HG02973 (cell line): Measurements from ENCODE around the gene FCER2.
"Not testable (repeated sequence)": the region's sequence is repeated elsewhere in the genome, so short reads cannot be mapped to it uniquely, and the experiment has no call there.

Experiments used
- ATAC-seq: cut with Tn5 transposase; IDR thresholded peaks from one replicate; pipeline ENCODE4 v1.9.1; 2021; ENCODE audit warnings: moderate library complexity; ENCODE audit not compliant: unreplicated experiment

FCER2 gene, protein sequence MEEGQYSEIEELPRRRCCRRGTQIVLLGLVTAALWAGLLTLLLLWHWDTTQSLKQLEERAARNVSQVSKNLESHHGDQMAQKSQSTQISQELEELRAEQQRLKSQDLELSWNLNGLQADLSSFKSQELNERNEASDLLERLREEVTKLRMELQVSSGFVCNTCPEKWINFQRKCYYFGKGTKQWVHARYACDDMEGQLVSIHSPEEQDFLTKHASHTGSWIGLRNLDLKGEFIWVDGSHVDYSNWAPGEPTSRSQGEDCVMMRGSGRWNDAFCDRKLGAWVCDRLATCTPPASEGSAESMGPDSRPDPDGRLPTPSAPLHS

DNA sequence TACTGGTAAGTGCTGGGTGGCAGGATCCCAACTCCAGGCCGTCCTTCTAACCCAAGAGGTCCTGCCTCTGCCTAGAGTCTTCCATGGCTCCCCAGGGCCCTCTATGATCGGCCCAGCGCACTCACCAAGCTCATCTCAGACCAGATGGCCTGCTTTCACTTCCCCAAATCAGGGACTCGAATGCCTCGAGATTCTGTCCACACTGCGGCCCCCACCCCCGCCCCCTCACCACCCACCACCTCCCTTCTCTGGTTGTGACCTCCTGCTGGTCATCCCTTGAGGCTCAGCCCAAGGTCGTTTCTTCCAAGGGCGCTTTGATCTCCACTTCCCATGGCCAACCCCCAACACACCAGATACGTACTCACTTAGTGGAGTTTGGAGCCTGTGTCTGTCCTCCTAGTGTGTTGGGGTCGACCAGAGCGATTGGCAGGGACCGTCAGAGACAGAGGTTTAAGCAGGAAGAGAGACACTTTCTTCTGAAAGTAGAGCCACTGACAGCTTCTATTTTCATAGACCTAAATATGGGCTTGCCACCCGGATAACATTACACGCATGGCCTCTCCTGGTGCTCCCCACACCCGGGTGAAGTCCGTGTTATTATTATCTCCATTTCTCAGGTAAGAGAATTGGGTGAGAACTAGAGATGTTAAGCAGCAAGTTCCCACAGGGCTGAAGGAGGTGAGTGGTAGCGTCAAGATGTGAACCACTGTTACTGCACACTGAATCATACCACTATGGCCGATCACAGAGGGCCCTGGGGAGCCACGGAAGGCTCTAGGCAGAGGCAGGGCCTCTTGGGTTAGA, at the start of gene FCER2:
FCER2 (minus strand) TSS at position 478 of the 804 bp plus-strand sequence. CDS start 2,371 bp downstream, outside the sequence.
- ATAC-seq: peak; percentile 38

DNA sequence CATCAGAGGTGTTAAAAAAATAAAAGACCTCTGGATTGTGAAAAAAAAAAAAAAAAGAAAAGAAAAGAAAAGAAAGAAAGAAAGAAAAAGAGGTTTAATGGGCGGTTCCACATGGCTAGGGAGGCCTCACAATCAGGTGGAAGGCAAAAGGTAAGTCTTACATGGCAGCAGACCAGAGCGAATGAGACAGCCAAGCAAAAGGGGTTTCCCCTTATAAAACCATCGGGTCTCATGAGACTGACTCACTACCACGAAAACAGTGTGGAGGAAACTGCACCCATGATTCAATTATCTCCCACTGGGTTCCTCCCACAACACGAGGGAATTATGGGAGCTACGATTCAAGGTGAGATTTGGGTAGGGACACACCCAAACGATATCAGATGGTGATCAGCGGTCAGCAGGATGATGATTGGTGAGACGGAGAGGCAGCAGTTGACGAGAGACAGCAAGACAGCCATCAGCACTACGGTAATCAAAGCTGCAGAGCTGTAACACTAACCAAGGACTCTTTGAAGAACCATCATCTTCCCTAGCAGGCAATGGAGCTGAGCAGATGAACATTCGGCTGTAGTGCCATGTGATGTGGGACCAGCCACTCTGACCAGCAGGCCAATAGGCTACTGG, 49.3 kb upstream of the FCER2 start:
- no peak for ATAC-seq

DNA sequence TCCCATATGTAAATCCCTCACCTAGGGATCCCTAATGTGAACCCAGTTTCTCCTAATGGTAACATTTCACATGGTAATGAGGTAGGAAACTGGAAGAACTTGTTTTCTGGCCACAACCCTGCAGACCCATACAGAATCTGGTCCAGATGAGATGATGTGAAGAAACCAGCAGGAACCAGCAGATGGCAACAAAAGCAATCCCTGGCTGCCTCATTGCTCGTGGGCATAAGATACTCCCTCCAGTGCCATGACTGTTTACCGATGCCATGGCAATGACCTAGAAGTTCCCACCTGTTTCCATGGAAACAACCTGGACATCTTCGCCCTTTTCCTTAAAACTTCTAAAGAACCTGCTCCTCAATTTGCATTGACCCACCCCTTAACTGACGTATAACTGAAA, 46.8 kb upstream of the FCER2 start:
- no peak for ATAC-seq

DNA sequence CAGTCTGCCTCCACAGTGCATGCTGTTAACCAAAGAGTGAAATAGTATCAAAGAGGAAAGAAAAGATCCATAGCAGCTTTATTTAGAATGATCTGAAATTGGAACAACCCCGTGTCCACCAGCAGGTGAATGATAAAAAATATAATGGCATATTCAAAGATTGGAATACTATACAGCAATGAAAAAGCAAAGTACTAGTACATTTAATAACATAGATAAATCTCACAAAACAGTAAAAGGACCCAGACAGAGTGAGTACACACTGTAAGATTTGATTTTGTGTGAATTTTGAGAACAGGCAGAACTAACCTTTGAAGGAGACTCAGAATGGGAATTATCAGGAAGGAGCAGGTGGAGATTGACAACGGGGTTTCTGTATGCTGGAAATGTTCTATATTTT, 46.2 kb upstream of the FCER2 start:
- ATAC-seq: no peak

DNA sequence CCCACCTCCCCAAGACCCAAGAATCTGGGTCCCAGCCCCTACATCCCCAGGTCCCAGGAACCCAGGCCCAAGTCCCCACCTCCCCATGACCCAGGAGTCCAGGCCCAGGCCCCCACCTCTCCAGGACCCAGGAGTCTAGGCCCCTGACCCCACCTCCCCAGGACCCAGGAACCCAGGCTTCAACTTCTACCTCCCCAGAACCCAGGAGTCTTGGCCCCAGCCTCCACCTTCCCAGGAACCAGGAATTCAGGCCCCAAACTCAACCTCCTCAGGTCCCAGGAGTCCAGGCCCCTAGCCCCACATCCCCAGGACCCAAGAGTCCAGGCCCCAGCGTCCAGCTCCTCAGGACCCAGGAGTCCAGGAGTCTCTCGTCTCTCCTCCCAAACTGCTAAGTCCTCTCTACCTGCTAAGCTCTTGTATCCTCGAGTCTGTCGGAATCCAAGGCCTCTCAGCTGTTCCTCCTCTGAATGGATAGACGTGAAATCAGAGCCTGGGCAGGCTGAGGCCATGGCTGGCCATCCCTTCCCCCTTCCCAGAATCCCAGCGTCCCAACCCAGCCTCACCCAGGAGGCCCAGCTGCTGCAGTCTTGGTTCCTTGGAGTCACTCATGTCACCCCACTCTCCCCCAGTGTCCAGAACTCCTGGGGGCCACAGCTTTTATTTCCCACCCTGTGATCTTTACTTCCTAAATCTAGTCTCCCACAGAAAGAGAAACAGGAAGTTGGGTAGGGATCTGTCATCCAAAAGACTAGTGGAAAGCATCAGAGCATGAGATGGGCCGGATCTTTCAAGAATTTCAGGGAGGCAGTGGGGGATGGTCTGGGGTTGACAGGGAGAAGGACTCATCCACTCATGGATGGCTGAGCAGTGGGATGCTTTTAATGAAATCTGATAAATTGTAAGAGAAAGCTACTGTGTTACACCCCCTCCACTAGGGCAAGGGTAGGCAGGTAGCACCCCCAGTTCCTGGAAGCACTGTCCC, 45.3 kb upstream of the FCER2 start, which contains the start of gene CD209:
CD209 (minus strand) TSS at position 632 of the 982 bp plus-strand sequence; CDS start at position 609, 23 bp downstream.
- no peak for ATAC-seq

DNA sequence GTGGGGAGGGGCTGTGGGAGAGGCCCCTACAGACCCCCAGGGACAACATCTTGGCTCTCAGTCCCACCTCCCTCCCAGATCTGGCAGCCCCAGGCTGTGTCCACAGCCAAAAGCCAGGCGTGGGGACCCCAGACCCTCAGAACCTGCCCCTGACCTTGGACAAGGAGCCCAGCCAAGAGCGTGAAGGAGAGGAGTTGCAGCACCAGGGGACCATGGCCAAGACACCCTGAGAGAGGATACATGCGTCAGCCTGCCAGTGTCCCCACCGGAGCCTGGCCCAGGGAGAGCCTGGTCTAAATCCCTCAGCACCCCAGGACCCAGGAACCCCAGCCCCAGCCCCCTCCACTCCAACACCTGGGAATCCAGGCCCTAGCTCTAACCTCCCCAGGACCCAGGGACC, 44.4 kb upstream of the FCER2 start:
- not testable (repeated sequence) for ATAC-seq

DNA sequence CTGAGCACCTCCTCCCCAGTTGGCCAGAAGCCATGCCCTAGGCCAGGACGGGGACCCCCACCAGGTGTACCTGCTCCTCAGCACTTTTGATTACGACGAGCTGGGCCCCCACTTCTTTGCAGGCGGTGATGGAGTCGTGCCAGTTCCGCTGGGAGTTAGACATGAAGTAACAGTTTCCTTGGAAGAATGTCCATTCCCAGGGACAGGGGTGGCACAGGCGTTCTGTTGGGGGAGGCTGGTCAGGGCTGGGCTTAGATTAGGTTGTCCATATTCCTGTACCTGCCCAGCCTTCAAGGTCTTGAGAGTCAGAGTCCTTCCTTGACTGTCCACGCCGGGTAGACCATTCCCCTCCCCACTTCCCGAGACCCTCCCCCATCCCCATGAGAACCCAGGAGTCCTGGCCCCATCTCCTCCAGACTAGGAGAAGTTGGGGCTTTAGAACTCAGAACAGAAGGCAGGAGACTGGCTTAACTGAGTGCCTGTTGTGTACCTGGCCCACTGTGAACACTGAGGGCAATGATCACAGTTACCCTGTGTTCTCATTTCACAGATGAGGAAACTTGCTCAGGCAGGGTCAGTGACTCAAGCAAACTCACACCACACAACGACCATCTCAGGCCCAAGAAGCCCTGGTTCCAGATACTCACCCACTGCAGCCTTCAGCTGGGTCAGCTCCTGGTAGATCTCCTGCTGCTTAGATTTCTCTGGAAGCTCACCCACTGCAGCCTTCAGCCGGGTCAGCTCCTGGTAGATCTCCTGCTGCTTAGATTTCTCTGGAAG, 43.1 kb upstream of the FCER2 start:
- ATAC-seq: no peak

DNA sequence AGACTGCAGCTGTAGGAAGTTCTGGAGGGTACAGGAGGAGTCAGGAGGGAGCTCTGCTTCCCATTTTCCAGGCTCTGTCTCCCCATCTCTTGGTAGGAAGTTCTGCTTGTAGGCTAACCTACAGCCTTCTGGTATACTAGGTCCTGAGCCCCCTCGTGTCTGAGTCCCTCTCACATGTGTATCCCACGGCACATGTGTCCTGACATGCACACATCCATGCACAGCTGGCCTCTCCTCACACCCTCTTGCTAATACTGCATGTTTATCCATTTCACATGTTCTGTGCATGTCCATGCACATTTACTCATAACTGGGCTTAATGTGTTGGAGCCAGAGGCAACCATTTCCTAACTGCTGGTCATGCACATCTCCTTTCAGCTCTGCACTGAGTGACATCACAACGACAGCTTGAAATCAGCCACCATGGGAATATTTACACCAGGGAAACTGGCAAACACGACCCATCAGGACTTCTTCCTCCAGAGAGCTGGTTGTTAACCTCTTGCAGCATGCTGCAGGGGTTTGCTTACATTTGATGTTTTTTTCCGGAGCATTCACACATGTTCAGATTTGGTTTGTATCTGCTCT, 42.4 kb upstream of the FCER2 start:
- no peak for ATAC-seq

DNA sequence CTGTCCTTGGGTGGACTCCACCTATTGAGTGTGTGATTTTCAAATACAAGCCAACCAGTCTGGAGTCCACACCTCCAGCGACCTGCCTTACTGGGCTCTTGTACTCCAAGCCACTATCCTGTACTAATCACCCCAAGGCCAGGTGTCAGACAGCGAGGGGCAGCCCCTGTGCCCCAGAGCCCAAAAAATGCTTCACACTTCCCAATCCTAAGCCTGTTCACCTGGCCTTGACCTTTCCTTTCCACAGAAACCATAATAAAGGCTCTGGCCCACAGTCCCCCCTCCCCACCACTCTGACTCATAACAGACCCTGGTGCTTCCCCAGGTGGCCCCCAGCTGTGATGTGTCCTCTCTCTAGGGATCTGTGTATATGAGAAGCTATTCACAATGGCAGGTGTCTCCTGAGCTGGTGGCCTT, 41.5 kb upstream of the FCER2 start:
- ATAC-seq: peak; percentile 70

DNA sequence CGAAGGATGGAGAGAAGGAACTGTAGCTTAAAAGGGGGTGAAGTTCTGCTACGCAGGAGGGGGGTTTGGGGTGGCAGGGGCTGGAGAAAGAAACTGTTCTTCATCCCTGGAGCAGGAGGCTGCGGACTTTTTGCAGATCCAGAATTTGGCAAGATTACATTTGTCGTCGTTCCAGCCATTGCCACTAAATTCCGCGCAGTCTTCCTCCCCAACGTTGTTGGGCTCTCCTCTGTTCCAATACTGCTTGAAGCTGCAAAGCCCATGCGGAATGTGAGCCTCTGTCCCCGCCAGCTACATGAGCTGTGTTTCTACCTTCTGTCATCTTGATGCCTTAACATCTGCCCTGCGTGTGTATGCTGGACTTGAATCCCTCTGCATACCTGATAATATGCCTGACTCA, 41.1 kb upstream of the FCER2 start:
- no peak for ATAC-seq

DNA sequence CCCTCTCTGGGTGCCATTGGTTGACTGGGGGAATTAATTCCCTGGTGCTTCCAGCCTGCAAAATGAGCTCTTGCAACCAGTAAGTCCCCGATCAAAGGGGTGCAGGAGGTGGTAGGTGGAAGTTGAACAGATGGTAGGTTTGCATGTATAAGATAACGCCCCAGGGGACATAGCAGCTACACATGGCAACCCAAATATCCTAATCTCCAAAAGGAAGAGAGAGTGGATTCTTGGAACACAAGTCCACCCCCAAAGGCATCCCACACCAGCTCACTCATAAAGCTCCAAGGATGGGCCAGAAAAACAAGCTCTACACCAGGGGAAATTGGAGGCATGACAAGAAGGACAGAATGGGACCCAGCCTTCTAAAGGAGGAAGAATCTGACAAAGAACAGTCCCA, 40.6 kb upstream of the FCER2 start:
- ATAC-seq: no peak

DNA sequence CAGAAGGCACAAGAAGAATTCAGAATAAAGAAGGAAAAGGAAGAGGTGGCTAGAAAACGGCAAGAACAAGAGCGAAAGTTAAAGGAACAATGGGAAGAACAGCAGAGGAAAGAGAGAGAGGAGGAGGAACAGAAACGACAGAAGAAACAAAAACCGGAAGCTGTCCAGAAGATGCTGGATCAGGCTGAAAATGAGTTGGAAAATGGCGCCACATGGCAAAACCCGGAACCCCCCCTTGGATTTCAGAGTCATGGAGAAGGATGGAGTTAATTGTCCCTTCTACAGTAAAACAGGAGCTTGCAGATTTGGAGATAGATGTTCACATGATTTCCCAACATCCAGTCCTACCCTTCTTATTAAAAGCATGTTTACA, 38.7 kb upstream of the FCER2 start:
- ATAC-seq: no peak

DNA sequence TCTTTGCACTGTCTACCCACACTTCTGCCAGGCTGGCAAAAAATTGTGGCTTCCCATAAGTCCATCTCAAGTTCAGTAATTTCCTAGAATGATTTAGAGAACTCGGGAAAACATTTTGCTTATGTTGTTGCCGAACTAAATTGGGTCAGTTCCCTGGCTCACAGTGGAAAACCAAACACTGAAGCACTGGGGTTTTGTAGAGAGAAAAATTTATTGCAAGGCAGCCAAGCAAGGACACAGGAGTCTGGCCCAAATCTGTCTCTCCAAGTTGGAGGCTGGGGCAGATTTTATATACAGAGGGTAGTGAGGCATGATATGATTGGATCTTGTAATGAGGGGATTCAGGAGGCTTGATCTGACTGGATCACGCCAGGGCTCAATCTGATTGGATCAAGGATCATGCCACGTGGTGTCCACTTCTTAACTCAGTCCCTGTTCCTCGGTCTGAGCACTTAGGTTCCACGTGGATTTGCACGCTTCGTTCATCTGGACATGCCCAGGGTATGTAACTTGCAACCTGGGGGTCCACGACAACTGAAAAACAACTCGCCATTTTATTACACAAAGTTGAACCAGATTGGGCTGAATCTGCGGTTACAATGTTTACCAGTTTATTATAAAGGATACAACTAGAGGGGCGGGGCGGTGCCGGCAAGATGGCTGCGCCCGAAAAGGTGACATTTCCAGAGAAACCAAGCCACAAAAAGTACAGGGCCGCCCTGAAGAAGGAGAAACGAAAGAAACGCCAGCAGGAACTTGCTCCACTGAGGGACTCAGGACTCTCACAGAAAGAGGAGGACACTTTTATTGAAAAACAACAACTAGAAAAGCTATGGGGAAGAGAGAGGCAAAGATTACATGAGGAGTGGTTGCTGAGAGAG, 38.1 kb upstream of the FCER2 start:
- no peak for ATAC-seq

DNA sequence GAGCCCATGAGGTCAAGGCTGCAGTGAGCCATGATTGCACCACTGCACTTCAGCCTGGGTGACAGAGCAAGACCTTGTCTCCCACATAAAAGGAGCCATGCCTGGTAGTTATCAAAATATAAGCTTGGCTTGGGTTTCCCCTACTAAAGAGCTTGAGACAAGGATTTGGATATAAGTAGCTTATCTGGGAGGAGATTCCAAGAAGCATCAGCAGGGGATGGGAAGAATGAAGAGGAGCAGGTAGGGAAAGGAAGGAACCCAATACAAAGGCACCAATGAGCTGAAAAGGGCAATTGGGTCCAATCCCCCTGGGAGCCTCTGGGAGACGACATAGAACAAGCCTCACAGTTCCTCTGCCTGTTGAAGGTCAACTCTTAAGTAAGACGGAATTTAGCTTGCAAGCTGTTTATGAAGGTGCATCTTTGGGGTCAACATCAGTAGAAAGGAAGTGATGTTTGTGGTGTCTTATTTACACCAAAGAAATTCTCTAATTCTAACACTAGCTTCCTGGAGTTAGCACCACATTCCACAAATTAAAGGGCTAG, 37.4 kb upstream of the FCER2 start:
- ATAC-seq: no peak

DNA sequence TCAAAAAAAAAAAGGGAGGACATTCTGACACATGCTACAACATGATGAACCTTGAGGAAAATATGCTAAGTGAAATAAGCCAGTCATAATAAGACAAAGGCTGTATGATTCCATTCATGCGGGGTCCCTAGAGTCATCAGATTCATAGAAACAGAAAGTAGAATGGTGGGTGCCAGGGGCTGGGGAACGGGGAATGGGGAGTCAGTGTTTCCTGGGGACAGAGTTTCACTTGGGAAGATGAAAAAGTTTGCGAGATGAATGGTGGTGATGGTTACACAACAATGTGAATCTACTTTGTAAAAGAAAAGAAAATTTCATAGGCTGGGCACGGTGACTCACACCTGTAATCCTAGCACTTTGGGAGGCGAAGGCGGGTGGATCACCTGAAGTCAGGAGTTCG, 36.1 kb upstream of the FCER2 start:
- ATAC-seq: no peak

DNA sequence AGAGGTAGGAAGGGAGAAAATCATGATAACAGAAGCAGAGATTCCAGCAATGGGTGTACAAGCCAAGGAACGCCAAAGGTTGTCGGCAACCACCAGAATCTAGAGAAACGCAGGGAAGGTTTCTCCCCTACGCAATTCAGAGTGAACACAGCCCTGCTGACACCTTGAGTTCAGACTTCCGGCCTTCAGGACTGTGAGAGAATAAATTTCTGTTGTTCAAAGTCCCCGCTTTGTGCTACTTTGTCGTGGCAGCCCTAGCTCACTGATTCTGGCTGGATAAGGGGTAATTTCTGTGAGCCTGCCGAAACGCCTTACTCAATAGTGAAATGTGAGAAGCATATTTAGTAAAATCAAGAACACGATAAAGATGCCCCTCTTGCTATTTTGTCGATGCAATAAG, 35.3 kb upstream of the FCER2 start:
- ATAC-seq: no peak

DNA sequence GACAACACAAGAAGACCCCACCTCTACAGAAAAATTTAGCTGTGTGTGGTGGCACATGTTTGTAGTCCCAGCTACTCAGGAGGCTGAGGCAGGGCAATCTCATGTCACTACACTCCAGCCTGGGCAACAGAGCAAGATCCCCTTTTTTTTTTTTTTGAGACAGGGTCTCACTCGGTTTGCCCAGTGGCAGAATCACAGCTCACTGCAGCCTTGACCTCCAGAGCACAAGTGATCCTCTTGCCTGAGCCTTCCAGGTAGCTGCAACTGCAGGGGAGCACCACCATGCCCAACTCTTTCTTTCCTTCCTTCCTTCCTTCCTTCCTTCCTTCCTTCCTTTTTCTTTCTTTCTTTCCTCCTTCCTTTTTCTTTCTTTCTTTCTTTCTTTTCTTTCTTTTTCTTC, 34.2 kb upstream of the FCER2 start:
- ATAC-seq: no peak
